HUES48 (cell line): ENCODE data around the gene UGCG.
"Not testable (repeated sequence)": the region's sequence is repeated elsewhere in the genome, so short reads cannot be mapped to it uniquely, and the experiment has no call there.

ENCODE experiments used
- H3K27ac ChIP-seq: one replicate; pipeline ENCODE4 v1.7.0; 2013; ENCODE audit warnings: low read depth, low read length, inconsistent platforms
- H3K27me3 ChIP-seq: 2 replicates; pipeline ENCODE4 v1.6.1; 2013; ENCODE audit warnings: mild to moderate bottlenecking, low read length; ENCODE audit not compliant: control insufficient read depth, insufficient read depth
- H3K36me3 ChIP-seq: 2 replicates; pipeline ENCODE4 v1.6.1; 2013; ENCODE audit warnings: low read length; ENCODE audit not compliant: control insufficient read depth, insufficient read depth
- H3K4me1 ChIP-seq: 2 replicates; pipeline ENCODE4 v1.6.1; 2013; ENCODE audit warnings: mild to moderate bottlenecking, low read length; ENCODE audit not compliant: control insufficient read depth, insufficient read depth
- H3K4me3 ChIP-seq: 2 replicates; pipeline ENCODE4 v1.5.1; 2013; ENCODE audit warnings: mild to moderate bottlenecking, low read depth, low read length
- H3K9ac ChIP-seq: 2 replicates; pipeline ENCODE4 v1.6.1; 2013; ENCODE audit warnings: mild to moderate bottlenecking, low read depth, low read length, moderate library complexity
- H3K9me3 ChIP-seq: 2 replicates; pipeline ENCODE4 v1.6.1; 2013; ENCODE audit warnings: low read length; ENCODE audit not compliant: control insufficient read depth, insufficient read depth

Gene UGCG

GRCh38 chr9:111870774-111871498 lies 25.7 kb upstream of the UGCG start:
- H3K4me1 ChIP-seq = peaks cover 17% of the 10 kb centered on the region

GRCh38 chr9:111871499-111871855 lies 25.1 kb upstream of the UGCG start:
- H3K36me3 ChIP-seq = no peaks in the 10 kb centered on the region
- 0 out of 2 replicates have a peak, but pooled peaks cover 2% of the 10 kb centered on the region for H3K9me3 ChIP-seq
- peaks cover 23% of the 10 kb centered on the region for H3K4me1 ChIP-seq
- no peak overlapping the region for H3K27ac ChIP-seq
- H3K27me3 ChIP-seq = no peaks in the 10 kb centered on the region
- H3K9ac ChIP-seq = no peak overlapping the region
- no peak overlapping the region for H3K4me3 ChIP-seq

More at GRCh38 chr9:111870774-111871498, 25.7 kb upstream of the UGCG start:
- H3K27ac ChIP-seq = no peak overlapping the region
- no peaks in the 10 kb centered on the region for H3K27me3 ChIP-seq
- no peak overlapping the region for H3K9ac ChIP-seq
- no peaks in the 10 kb centered on the region for H3K36me3 ChIP-seq
- no peak overlapping the region for H3K4me3 ChIP-seq
- 0 out of 2 replicates have a peak, but pooled peaks cover 2% of the 10 kb centered on the region for H3K9me3 ChIP-seq

GRCh38 chr9:111872886-111873285 lies 23.7 kb upstream of the UGCG start:
- no peak overlapping the region for H3K9ac ChIP-seq
- H3K9me3 ChIP-seq = no peaks in the 10 kb centered on the region
- H3K4me1 ChIP-seq = peaks cover 23% of the 10 kb centered on the region
- no peak overlapping the region for H3K4me3 ChIP-seq
- no peaks in the 10 kb centered on the region for H3K36me3 ChIP-seq
- H3K27ac ChIP-seq = no peak overlapping the region
- H3K27me3 ChIP-seq = no peaks in the 10 kb centered on the region

- H3K9me3 ChIP-seq = no peaks in the 10 kb centered on the region
- no peak overlapping the region for H3K9ac ChIP-seq
- H3K27ac ChIP-seq = no peak overlapping the region
- no peak overlapping the region for H3K4me3 ChIP-seq
- H3K27me3 ChIP-seq = no peaks in the 10 kb centered on the region
- H3K4me1 ChIP-seq = peaks cover 18% of the 10 kb centered on the region
- no peaks in the 10 kb centered on the region for H3K36me3 ChIP-seq
Measured at GRCh38 chr9:111873901-111874300, 22.7 kb upstream of the UGCG start.

- Histone ChIP-seq H3K9ac (no peak overlapping the region), H3K9me3 (no peaks in the 10 kb centered on the region)
Measured at GRCh38 chr9:111874500-111874899, 22.1 kb upstream of the UGCG start.

GRCh38 chr9:111875291-111875690 lies 21.3 kb upstream of the UGCG start:
- not testable (repeated sequence) for H3K27ac ChIP-seq, H3K9me3 ChIP-seq, H3K36me3 ChIP-seq, H3K4me3 ChIP-seq, H3K27me3 ChIP-seq, H3K9ac ChIP-seq
- peaks cover 14% of the 10 kb centered on the region for H3K4me1 ChIP-seq

More at GRCh38 chr9:111874500-111874899, 22.1 kb upstream of the UGCG start:
- no peak overlapping the region for H3K4me3 ChIP-seq
- H3K4me1 ChIP-seq = peaks cover 18% of the 10 kb centered on the region
- H3K27me3 ChIP-seq = no peaks in the 10 kb centered on the region
- no peaks in the 10 kb centered on the region for H3K36me3 ChIP-seq
- H3K27ac ChIP-seq = no peak overlapping the region

GRCh38 chr9:111875691-111876090 lies 20.9 kb upstream of the UGCG start:
- H3K27ac ChIP-seq, H3K9ac ChIP-seq, H3K36me3 ChIP-seq, H3K4me3 ChIP-seq, H3K9me3 ChIP-seq, H3K27me3 ChIP-seq: not testable (repeated sequence)
- H3K4me1 ChIP-seq = peaks cover 13% of the 10 kb centered on the region

GRCh38 chr9:111876179-111876578 lies 20.4 kb upstream of the UGCG start:
- H3K4me3 ChIP-seq = no peak overlapping the region
- H3K36me3 ChIP-seq = no peaks in the 10 kb centered on the region
- H3K27ac ChIP-seq = no peak overlapping the region
- H3K9ac ChIP-seq = no peak overlapping the region
- H3K4me1 ChIP-seq = peaks cover 13% of the 10 kb centered on the region
- no peaks in the 10 kb centered on the region for H3K9me3 ChIP-seq
- H3K27me3 ChIP-seq = no peaks in the 10 kb centered on the region

GRCh38 chr9:111877420-111877819 lies 19.2 kb upstream of the UGCG start:
- Histone ChIP-seq H3K9me3 (no peaks in the 10 kb centered on the region), H3K36me3 (no peaks in the 10 kb centered on the region), H3K9ac (no peak overlapping the region), H3K4me3 (no peak overlapping the region), H3K27me3 (no peaks in the 10 kb centered on the region), H3K4me1 (peaks cover 13% of the 10 kb centered on the region), H3K27ac (no peak overlapping the region)

GRCh38 chr9:111878946-111879345 lies 17.7 kb upstream of the UGCG start:
- H3K4me1 ChIP-seq = peaks cover 13% of the 10 kb centered on the region
- H3K4me3 ChIP-seq = no peak overlapping the region

GRCh38 chr9:111886983-111887718 lies 9.5 kb upstream of the UGCG start:
- Histone ChIP-seq H3K27me3 (no peaks in the 10 kb centered on the region), H3K4me1 (no peaks in the 10 kb centered on the region), H3K36me3 (no peaks in the 10 kb centered on the region), H3K9me3 (no peaks in the 10 kb centered on the region), H3K9ac (no peak overlapping the region), H3K27ac (no peak overlapping the region), H3K4me3 (no peak overlapping the region)

More at GRCh38 chr9:111878946-111879345, 17.7 kb upstream of the UGCG start:
- Histone ChIP-seq H3K27me3 (no peaks in the 10 kb centered on the region), H3K9ac (no peak overlapping the region), H3K27ac (no peak overlapping the region), H3K36me3 (no peaks in the 10 kb centered on the region), H3K9me3 (no peaks in the 10 kb centered on the region)
